Mucosa of gallbladder (tissue), 1 donor: ENCODE data around the gene LAMA2. TPM values are rescaled to one million over a fixed set of nuclear protein-coding genes. Genes with fewer than 3 reads are reported as not detected.

Source experiments
- DNase-seq: peaks from one replicate; pipeline ENCODE4 v3.0.0-alpha.2; 2020; ENCODE audit warnings: low spot score
- total RNA-seq: library from RNA; stranded (reverse); gene quantifications from one replicate; pipeline ENCODE4 v1.2.1, GENCODE V29; 2021
- donor health status: DM: no; HTN: no; CAD: no.

The LAMA2 gene
- total RNA-seq, 1 donor from 2014 or later, result 35.3 TPM

GRCh38 chr6:129269076-129269475 is 386.1 kb downstream of the LAMA2 start:
- DNase-seq, result no peak

- DNase-seq, result no peak
Measured at GRCh38 chr6:129269891-129270290, 387.0 kb downstream of the LAMA2 start.

GRCh38 chr6:129270450-129270849 is 387.5 kb downstream of the LAMA2 start:
- no peak for DNase-seq

GRCh38 chr6:129273161-129273560 is 390.2 kb downstream of the LAMA2 start:
- no peak for DNase-seq

- DNase-seq, result no peak
Measured at GRCh38 chr6:129276461-129276860, 393.5 kb downstream of the LAMA2 start.

GRCh38 chr6:129276986-129277385 is 394.0 kb downstream of the LAMA2 start:
- no peak for DNase-seq

GRCh38 chr6:129279343-129280292 is 396.7 kb downstream of the LAMA2 start:
- DNase-seq, result no peak

GRCh38 chr6:129280293-129280644 is 397.3 kb downstream of the LAMA2 start:
- no peak for DNase-seq

GRCh38 chr6:129280749-129281148 is 397.8 kb downstream of the LAMA2 start:
- no peak for DNase-seq

- DNase-seq, result no peak
Measured at GRCh38 chr6:129281168-129281796, 398.3 kb downstream of the LAMA2 start.

- DNase-seq, result no peak
Measured at GRCh38 chr6:129282019-129282418, 399.1 kb downstream of the LAMA2 start.

GRCh38 chr6:129284225-129284624 is 401.3 kb downstream of the LAMA2 start:
- no peak for DNase-seq

- no peak for DNase-seq
Measured at GRCh38 chr6:129287231-129288177, 404.6 kb downstream of the LAMA2 start.

GRCh38 chr6:129289442-129289841 is 406.5 kb downstream of the LAMA2 start:
- DNase-seq, result no peak

GRCh38 chr6:129292836-129293235 is 409.9 kb downstream of the LAMA2 start:
- no peak for DNase-seq

GRCh38 chr6:129297592-129297991 is 414.7 kb downstream of the LAMA2 start:
- DNase-seq, result no peak

GRCh38 chr6:129302671-129303070 is 419.7 kb downstream of the LAMA2 start:
- DNase-seq, result no peak

GRCh38 chr6:129306826-129307225 is 423.9 kb downstream of the LAMA2 start:
- DNase-seq, result no peak

- DNase-seq, result no peak
Measured at GRCh38 chr6:129307845-129308244, 424.9 kb downstream of the LAMA2 start.

GRCh38 chr6:129309154-129309553 is 426.2 kb downstream of the LAMA2 start:
- DNase-seq, result no peak

GRCh38 chr6:129312880-129313279 is 429.9 kb downstream of the LAMA2 start:
- no peak for DNase-seq

GRCh38 chr6:129314575-129314974 is 431.6 kb downstream of the LAMA2 start:
- no peak for DNase-seq
